OCI-LY3 (cell line): ENCODE data around the gene CDH4.
"Not testable (repeated sequence)": the region's sequence is repeated elsewhere in the genome, so short reads cannot be mapped to it uniquely, and the experiment has no call there.

Experiments
- H2AFZ ChIP-seq: fragments of 200-600, 300-600 bp; shearing (Covaris generic); 2 replicates; pipeline ENCODE4 v1.6.0; 2014; ENCODE audit warnings: antibody characterized with exemption, low read depth, low read length
- H3K27ac ChIP-seq: fragments of 200-600, 300-600 bp; sonication (generic); 2 replicates; pipeline ENCODE4 v1.5.1; 2014; ENCODE audit warnings: mild to moderate bottlenecking, low read length, moderate library complexity, mixed read lengths
- H3K27me3 ChIP-seq: fragments of 200-600, 300-600 bp; sonication (generic); 2 replicates; pipeline ENCODE4 v1.6.1; 2014; ENCODE audit warnings: low read depth, low read length, mixed read lengths
- H3K36me3 ChIP-seq: fragments of 200-600, 300-600 bp; sonication (generic); replicated peaks from 2 replicates; pipeline ENCODE3; 2014; ENCODE audit warnings: low read depth, low read length, mixed read lengths
- H3K4me1 ChIP-seq: fragments of 300-600, 200-600 bp; sonication (generic); 2 replicates; pipeline ENCODE4 v1.6.1; 2014; ENCODE audit warnings: low read length, mixed read lengths
- H3K4me2 ChIP-seq: fragments of 200-600, 300-600 bp; sonication (generic); 2 replicates; pipeline ENCODE4 v1.6.1; 2014; ENCODE audit warnings: low read length, mixed read lengths
- H3K4me3 ChIP-seq: fragments of 300-600, 200-600 bp; sonication (generic); 2 replicates; pipeline ENCODE4 v1.5.1; 2014; ENCODE audit warnings: antibody characterized with exemption, mild to moderate bottlenecking, low read length, moderate library complexity
- H3K79me2 ChIP-seq: fragments of 300-600, 200-600 bp; shearing (Covaris generic); 2 replicates; pipeline ENCODE4 v1.6.1; 2014; ENCODE audit warnings: mild to moderate bottlenecking, low read length, mixed read lengths
- H3K9ac ChIP-seq: fragments of 300-600, 200-600 bp; shearing (Covaris generic); 2 replicates; pipeline ENCODE4 v1.6.0; 2014; ENCODE audit warnings: mild to moderate bottlenecking, low read length, moderate library complexity
- H3K9me3 ChIP-seq: fragments of 200-600, 300-600 bp; shearing (Covaris generic); 2 replicates; pipeline ENCODE4 v1.6.1; 2014; ENCODE audit warnings: low read length, mixed read lengths; ENCODE audit not compliant: insufficient read depth
- H4K20me1 ChIP-seq: fragments of 200-600, 300-600 bp; sonication (generic); 2 replicates; pipeline ENCODE4 v1.6.1; 2016; ENCODE audit warnings: low read length, mixed read lengths; ENCODE audit not compliant: insufficient read depth
- EZH2phosphoT487 ChIP-seq: fragments of 200-600 bp; shearing (Covaris generic); IDR thresholded peaks from 2 replicates; pipeline ENCODE4 v1.6.1; 2018; ENCODE audit warnings: antibody characterized with exemption, mixed run types, low read depth
- TF ChIP-seq, protein P1 (sequence below): fragments of 200-600, 300-600 bp; sonication (generic); IDR thresholded peaks from 2 replicates; pipeline ENCODE4 v1.5.1; 2014; ENCODE audit warnings: antibody characterized with exemption, low read length, low read depth

Gene CDH4

DNA sequence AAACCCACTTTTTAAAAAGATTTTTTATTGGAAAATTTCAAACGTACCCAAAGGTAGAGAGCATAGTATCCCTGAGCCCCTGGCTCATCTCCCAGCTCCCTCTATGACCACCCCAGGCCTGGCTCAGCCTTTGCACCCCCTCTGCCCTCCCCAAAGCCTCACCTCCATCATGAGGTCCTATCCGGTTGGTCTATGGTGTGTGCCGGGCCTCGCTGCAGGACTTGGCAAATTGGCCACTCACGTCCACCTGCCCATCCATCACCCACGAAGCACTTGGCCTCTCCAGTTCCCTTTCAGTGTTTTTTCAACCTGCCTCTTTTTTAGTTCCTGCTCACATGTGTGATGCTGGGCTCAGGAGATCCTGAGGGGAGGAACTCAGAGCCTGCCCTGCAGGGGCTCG lies 147.4 kb downstream of the CDH4 start:
- TF ChIP-seq EZH2phosphoT487 = no peak
- TF ChIP-seq, protein P1, sequence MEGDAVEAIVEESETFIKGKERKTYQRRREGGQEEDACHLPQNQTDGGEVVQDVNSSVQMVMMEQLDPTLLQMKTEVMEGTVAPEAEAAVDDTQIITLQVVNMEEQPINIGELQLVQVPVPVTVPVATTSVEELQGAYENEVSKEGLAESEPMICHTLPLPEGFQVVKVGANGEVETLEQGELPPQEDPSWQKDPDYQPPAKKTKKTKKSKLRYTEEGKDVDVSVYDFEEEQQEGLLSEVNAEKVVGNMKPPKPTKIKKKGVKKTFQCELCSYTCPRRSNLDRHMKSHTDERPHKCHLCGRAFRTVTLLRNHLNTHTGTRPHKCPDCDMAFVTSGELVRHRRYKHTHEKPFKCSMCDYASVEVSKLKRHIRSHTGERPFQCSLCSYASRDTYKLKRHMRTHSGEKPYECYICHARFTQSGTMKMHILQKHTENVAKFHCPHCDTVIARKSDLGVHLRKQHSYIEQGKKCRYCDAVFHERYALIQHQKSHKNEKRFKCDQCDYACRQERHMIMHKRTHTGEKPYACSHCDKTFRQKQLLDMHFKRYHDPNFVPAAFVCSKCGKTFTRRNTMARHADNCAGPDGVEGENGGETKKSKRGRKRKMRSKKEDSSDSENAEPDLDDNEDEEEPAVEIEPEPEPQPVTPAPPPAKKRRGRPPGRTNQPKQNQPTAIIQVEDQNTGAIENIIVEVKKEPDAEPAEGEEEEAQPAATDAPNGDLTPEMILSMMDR = no peak
- no peak overlapping the region for H3K27ac ChIP-seq
- H3K4me3 ChIP-seq = no peak overlapping the region
- no peak overlapping the region for H3K9ac ChIP-seq
- no peaks in the 10 kb centered on the region for H3K27me3 ChIP-seq
- H3K4me1 ChIP-seq = no peaks in the 10 kb centered on the region
- no peaks in the 10 kb centered on the region for H4K20me1 ChIP-seq
- no peaks in the 10 kb centered on the region; the same call in 1 of the 2 replicates for H3K9me3 ChIP-seq
- H3K79me2 ChIP-seq = no peaks in the 10 kb centered on the region
- H3K36me3 ChIP-seq = no peaks in the 10 kb centered on the region
- H2AFZ ChIP-seq = no peak overlapping the region
- no peak overlapping the region for H3K4me2 ChIP-seq

DNA sequence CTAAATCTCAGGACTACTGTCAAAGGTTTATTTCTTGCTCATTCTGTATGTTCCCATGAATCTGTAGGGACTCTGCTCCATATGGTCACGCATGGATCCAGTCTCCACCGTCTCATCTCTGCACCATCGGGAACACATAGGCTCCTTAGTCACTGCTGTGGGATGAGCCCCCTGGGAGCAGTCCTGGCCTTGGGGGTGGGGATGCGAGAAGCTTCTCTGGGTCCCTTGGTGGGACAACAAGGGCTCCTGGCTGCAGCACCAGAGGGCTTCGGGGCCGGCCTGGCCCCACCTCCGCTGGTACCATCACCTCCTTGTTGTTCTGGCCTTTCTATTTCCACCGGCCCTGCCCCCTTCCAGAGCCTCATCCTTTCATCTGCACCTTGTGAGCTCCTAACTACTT lies 148.4 kb downstream of the CDH4 start:
- H3K4me3 ChIP-seq = no peak overlapping the region
- no peaks in the 10 kb centered on the region; the same call in 1 of the 2 replicates for H3K9me3 ChIP-seq
- H4K20me1 ChIP-seq = no peaks in the 10 kb centered on the region
- no peak overlapping the region for H2AFZ ChIP-seq
- H3K4me1 ChIP-seq = no peaks in the 10 kb centered on the region
- no peaks in the 10 kb centered on the region for H3K27me3 ChIP-seq
- no peaks in the 10 kb centered on the region for H3K79me2 ChIP-seq
- H3K4me2 ChIP-seq = no peak overlapping the region
- TF ChIP-seq, protein P1 = no peak
- TF ChIP-seq EZH2phosphoT487 = no peak
- H3K36me3 ChIP-seq = no peaks in the 10 kb centered on the region
- H3K27ac ChIP-seq = no peak overlapping the region
- no peak overlapping the region for H3K9ac ChIP-seq

- Histone ChIP-seq H3K27me3 (no peaks in the 10 kb centered on the region), H2AFZ (no peak overlapping the region), H3K9ac (no peak overlapping the region), H3K4me1 (no peaks in the 10 kb centered on the region), H3K4me2 (no peak overlapping the region), H4K20me1 (no peaks in the 10 kb centered on the region), H3K9me3 (no peaks in the 10 kb centered on the region), H3K4me3 (no peak overlapping the region), H3K79me2 (no peaks in the 10 kb centered on the region), H3K27ac (no peak overlapping the region), H3K36me3 (no peaks in the 10 kb centered on the region)
- no peak for TF ChIP-seq EZH2phosphoT487
- TF ChIP-seq, protein P1 = no peak
These were observed 152.2 kb downstream of the CDH4 start for GRCh38 chr20:61404303-61404702.

DNA sequence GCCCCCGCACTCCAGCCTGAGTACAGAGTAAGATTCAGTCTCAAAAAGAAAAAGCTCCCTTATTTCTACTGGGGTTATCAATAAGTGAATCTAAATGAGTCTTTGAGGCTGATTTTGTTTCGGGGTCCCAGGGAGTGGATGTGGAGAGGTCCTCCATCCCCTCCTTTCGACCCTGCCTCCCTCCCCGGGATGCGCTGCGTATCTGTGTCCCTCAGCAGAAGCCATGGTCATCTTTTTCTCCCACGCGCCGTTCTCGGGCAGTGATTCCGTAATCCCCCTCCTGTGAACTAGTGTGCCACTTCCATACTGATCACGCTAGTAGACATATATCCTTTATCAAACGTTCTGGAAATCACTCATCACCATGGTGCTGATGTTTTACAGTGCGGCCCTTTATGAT lies 152.9 kb downstream of the CDH4 start:
- no peak overlapping the region for H3K27ac ChIP-seq
- no peaks in the 10 kb centered on the region for H3K79me2 ChIP-seq
- no peak overlapping the region for H3K9ac ChIP-seq
- H2AFZ ChIP-seq = no peak overlapping the region
- TF ChIP-seq EZH2phosphoT487 = no peak
- TF ChIP-seq, protein P1 = no peak
- H3K27me3 ChIP-seq = no peaks in the 10 kb centered on the region
- H3K9me3 ChIP-seq = no peaks in the 10 kb centered on the region
- no peaks in the 10 kb centered on the region for H3K4me1 ChIP-seq
- no peak overlapping the region for H3K4me2 ChIP-seq
- H4K20me1 ChIP-seq = no peaks in the 10 kb centered on the region
- H3K4me3 ChIP-seq = no peak overlapping the region
- H3K36me3 ChIP-seq = no peaks in the 10 kb centered on the region

DNA sequence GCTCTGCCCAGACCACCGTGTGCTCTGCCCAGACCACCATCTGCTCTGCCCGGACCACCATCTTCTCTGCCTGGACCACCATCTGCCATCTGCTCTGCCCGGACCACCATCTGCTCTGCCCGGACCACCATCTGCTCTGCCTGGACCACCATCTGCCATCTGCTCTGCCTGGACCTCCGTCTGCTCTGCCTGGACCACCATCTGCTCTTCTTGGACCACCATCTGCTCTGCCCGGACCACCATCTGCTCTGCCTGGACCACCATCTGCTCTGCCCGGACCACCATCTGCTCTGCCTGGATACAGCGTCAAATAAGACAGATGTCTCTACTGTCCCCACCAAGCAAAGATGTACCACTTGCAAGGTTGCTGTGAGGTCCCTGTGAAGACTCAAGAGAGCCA lies 154.7 kb downstream of the CDH4 start:
- H3K36me3 ChIP-seq, H3K27ac ChIP-seq, H3K27me3 ChIP-seq, H3K4me1 ChIP-seq, H3K9me3 ChIP-seq, H3K4me2 ChIP-seq, H3K9ac ChIP-seq, H3K4me3 ChIP-seq, H4K20me1 ChIP-seq, H2AFZ ChIP-seq, H3K79me2 ChIP-seq: not testable (repeated sequence)
